ENCODE results near the gene UTP25.

DNA sequence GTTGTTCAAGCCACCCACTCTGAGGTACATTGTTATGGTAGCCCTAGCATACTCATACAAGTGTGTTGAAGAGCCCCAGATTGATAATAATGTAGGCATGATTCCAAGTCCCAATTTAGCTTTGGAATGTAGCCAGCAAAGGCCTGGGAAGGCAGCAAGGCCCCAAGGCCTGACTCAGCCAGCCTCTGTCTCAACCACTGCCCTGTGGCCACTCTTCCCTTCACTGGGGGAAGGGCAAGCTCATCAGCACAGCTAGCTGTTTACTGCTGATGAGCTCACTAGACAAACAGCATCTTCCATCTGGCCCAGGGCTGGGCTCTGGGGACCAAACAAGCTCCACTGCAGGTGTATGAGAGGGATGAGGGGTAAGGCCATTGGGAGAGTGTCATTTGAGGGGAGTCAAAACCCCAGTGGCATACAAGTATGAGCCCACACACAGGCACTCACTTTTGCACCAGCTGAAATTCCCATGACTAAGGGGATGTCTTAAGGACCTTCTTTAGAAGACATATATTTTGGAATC, 19.7 kb upstream of the UTP25 start:
- TF ChIP-seq EZH2 (IDR thresholded peaks at IDR 0.05; ENCODE audit: insufficient read depth, poor library complexity, severe bottlenecking), result no peak
- no peak for TF ChIP-seq EZH2phosphoT487 (IDR thresholded peaks at IDR 0.05; ENCODE audit: insufficient read depth, low read depth)
